ENCODE measurements around the gene ERG. TPM values are rescaled to one million over a fixed set of nuclear protein-coding genes. Genes with fewer than 3 reads are reported as not detected.

ERG gene
- total and polyA plus RNA-seq, 2 of the 8 experiments (the other 6 are each of a cell fraction or from before 2014, with no cell fraction given), result 1.0 to 3.0 TPM

GRCh38 chr21:38467374-38467773 is 30.9 kb downstream of the ERG start (continued):
- TF ChIP-seq BRCA1 (IDR thresholded peaks at IDR 0.05; ENCODE audit: low read depth, low read length) (no peak), CBX8 (IDR thresholded peaks at IDR 0.05; ENCODE audit: borderline replicate concordance, low read depth, low read length) (no peak), CREB1 (IDR thresholded peaks at IDR 0.05) (no peak), SIN3A (conservative IDR thresholded peaks at IDR 0.05 in 1 of 2, IDR thresholded peaks at IDR 0.05 in 1 of 2; ENCODE audit: low read depth in 1 of 2, low read length in 2 of 2) (no peak), EGR1 (IDR thresholded peaks at IDR 0.05; ENCODE audit: borderline replicate concordance, low read depth, low read length) (no peak), GABPA (IDR thresholded peaks at IDR 0.05; ENCODE audit: borderline replicate concordance, insufficient read depth, low read length) (no peak), KDM4A (IDR thresholded peaks at IDR 0.05; ENCODE audit: low read depth, low read length, severe bottlenecking) (no peak), HDAC6 (IDR thresholded peaks at IDR 0.05; ENCODE audit: low read depth, low read length) (no peak)

Measured in H1 (cell line).